Measurements from ENCODE around the gene SRMS.
"Not testable (repeated sequence)": the region's sequence is repeated elsewhere in the genome, so short reads cannot be mapped to it uniquely, and the experiment has no call there.

Gene SRMS

GRCh38 chr20:63525185-63525584, 22.4 kb downstream of the SRMS start:
- H3K4me3 ChIP-seq (ENCODE audit: low read depth, low read length) = no peak overlapping the region

- no peak overlapping the region for H3K4me3 ChIP-seq (ENCODE audit: low read depth, low read length)
Observed at GRCh38 chr20:63522981-63523611, 24.5 kb downstream of the SRMS start.

DNA sequence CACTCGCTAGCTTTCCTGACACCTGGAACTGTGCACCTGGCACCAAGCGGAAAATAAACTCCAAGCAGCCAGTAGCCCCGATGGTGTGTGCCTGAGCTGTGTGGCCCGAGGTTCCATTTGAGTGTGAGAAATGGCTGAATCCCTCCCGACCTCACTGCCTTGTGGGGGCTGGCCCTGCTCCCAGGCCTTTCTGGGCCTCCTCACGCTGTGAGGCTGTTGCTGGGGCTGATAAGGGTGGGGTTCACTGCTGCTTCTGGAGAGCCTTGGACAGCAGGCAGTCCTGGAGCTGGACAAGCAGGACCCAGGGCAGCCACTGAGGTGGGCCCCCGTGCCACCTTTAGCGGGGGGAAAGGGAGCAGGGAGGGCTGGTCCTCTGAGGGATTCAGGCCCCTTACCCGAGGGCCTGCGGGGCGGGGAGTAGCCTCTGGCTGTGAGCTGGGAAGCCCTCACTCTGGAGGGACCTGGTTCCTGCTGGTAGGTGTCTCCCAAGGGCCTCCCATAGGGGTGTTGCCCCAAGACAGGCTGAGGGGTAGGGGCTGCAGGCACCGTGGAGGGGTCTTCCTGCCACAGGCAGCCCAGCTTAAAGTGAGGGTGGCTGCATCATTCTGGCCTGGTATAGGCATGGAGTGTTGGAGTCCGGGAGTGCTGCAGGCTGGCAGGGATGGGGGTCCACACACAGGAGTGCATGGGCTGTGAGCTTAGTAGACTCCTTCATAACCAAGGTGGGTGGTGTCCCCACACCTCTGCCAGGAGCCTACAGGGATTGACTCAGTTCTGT, 25.3 kb downstream of the SRMS start:
- H3K4me3 ChIP-seq (ENCODE audit: low read depth, low read length) = no peak overlapping the region

DNA sequence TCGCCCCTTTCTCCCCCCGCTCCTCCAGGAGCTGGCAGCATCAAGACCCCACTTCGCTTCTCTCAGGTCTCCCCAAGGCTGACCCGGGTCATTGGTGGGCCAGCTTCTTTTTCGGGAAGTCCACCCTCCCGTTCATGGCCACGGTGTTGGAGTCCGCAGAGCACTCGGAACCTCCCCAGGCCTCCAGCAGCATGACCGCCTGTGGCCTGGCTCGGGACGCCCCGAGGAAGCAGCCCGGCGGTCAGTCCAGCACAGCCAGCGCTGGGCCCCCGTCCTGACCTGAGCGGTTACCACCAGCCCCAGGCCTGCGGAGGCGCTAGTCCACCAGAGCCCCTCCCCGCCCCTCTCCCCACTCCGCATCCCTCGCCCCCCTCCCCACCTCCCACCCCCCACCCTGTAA, 25.9 kb downstream of the SRMS start:
- H3K4me3 ChIP-seq (ENCODE audit: low read depth, low read length) = peak overlapping the region; percentile 89

GRCh38 chr20:63520934-63521601, 26.5 kb downstream of the SRMS start:
- H3K4me3 ChIP-seq (ENCODE audit: low read depth, low read length) = peak overlapping the region; percentile 89

DNA sequence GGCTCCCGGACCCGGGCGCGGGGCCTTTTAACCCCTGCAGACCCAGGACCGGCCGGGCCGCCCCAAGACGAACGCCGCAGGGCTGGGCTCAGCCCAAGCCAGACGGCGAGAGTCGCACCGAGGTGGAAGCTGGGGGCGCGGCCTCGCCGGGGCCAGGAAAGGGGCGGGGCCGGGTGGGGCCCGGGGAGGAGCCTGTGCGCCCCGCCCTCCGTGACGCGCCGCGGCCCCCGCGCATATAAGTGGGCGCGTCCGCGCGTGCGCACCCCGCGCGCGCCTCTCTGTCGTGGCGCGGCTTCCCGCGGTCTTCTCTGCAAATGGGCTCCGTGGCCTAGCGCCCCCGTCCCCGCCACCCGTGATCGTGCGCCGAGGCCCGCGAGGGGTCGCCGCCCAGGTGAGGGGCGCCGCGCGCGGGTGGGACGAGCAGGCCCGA, 27.0 kb downstream of the SRMS start, which contains the start of gene PPDPF:
Gene PPDPF (plus strand): TSS at position 262 of the 430 bp plus-strand sequence. CDS start 544 bp downstream, outside the sequence.
- H3K4me3 ChIP-seq (ENCODE audit: low read depth, low read length) = peak within 1 kb of the TSS; percentile 89

GRCh38 chr20:63519668-63520503, 27.7 kb downstream of the SRMS start:
- H3K4me3 ChIP-seq (ENCODE audit: low read depth, low read length) = peak overlapping the region; percentile 45

- H3K4me3 ChIP-seq (ENCODE audit: low read depth, low read length) = peak overlapping the region; percentile 15
Observed at GRCh38 chr20:63518946-63519667, 28.4 kb downstream of the SRMS start.

- H3K4me3 ChIP-seq (ENCODE audit: low read depth, low read length) = no peak overlapping the region
Observed at GRCh38 chr20:63518351-63518861, 29.1 kb downstream of the SRMS start.

- H3K4me3 ChIP-seq (ENCODE audit: low read depth, low read length) = no peak overlapping the region
Observed at GRCh38 chr20:63517376-63518309, 29.9 kb downstream of the SRMS start.

DNA sequence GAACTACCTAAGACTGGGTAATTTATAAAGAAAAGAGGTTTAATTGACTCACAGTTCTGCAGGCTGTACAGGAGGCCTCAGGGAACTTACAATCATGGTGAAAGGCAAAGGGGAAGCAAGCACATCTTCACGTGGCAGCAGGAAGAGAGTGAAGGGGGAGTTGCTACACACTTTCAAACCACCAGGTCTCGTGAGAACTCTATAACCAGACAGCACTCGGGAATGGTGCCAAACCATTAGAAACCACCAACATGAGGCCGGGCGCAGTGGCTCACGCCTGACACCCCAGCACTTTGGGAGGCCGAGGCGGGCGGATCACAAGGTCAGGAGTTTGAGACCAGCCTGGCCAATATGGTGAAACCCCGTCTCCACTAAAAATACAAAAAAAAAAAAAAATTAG, 33.0 kb downstream of the SRMS start:
- H3K4me3 ChIP-seq (ENCODE audit: low read depth, low read length) = not testable (repeated sequence)

GRCh38 chr20:63513207-63513606, 34.3 kb downstream of the SRMS start:
- no peak overlapping the region for H3K4me3 ChIP-seq (ENCODE audit: low read depth, low read length)

GRCh38 chr20:63509088-63509564, 38.4 kb downstream of the SRMS start:
- no peak overlapping the region for H3K4me3 ChIP-seq (ENCODE audit: low read depth, low read length)

GRCh38 chr20:63508072-63508768, 39.3 kb downstream of the SRMS start:
- H3K4me3 ChIP-seq (ENCODE audit: low read depth, low read length) = no peak overlapping the region

GRCh38 chr20:63507083-63507743, 40.3 kb downstream of the SRMS start:
- H3K4me3 ChIP-seq (ENCODE audit: low read depth, low read length) = no peak overlapping the region

- no peak overlapping the region for H3K4me3 ChIP-seq (ENCODE audit: low read depth, low read length)
Observed at GRCh38 chr20:63505723-63506122, 41.8 kb downstream of the SRMS start.

GRCh38 chr20:63505281-63505680, 42.3 kb downstream of the SRMS start:
- no peak overlapping the region for H3K4me3 ChIP-seq (ENCODE audit: low read depth, low read length)

DNA sequence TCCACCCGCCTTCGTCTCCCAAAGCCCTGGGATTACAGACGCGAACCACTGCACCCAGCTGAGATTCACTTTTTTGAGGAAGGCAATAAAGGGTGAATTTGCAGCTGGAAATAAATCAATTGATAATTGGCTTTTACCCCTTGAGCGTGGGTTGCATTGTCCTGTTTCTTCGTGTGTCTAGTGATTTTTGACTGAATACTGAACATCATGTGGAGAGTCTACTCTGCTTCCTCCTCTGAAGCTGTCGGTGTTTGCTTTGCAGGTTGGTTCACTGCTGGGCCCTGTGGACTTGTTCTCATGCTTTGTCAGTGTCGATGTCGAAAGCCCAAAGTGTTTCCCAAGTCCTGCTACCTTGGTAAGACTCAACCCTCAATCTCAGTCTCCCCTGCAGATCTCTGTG, 42.9 kb downstream of the SRMS start:
- no peak overlapping the region for H3K4me3 ChIP-seq (ENCODE audit: low read depth, low read length)
